Measurements from ENCODE around the gene STARD3. TPM values are rescaled to one million over a fixed set of nuclear protein-coding genes. Genes with fewer than 3 reads are reported as not detected.

Gene STARD3
- total and polyA plus RNA-seq, 9 of the 15 experiments (the other 6 are each of a cell fraction or from before 2014, with no cell fraction given), result 0.63 to 87.0 (median 46.0) TPM

DNA sequence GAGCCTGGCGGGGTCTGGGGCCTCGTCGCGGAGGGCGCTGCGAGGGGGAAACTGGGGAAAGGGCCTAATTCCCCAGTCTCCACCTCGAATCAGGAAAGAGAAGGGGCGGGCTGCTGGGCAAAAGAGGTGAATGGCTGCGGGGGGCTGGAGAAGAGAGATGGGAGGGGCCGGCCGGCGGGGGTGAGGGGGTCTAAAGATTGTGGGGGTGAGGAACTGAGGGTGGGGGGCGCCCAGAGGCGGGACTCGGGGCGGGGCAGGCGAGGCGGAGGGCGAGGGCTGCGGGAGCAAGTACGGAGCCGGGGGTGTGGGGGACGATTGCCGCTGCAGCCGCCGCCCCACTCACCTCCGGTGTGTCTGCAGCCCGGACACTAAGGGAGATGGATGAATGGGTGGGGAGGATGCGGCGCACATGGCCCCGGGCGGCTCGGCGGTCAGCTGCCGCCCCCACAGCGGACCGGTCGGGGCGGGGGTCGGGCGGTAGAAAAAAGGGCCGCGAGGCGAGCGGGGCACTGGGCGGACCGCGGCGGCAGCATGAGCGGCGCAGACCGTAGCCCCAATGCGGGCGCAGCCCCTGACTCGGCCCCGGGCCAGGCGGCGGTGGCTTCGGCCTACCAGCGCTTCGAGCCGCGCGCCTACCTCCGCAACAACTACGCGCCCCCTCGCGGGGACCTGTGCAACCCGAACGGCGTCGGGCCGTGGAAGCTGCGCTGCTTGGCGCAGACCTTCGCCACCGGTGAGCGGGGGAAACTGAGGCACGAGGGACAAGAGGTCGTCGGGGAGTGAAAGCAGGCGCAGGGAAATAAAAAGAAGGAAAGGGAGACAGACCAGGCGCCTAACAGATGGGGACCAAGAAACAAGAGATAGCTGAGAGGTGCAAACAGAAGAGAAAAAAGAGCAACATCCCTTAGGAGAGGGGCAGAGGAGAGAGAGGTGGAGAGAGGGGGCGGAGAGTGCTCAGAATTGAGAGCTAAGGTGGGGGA is 31.3 kb downstream of the STARD3 start, which contains the start of gene PNMT (continued):
- TF ChIP-seq, protein P1, sequence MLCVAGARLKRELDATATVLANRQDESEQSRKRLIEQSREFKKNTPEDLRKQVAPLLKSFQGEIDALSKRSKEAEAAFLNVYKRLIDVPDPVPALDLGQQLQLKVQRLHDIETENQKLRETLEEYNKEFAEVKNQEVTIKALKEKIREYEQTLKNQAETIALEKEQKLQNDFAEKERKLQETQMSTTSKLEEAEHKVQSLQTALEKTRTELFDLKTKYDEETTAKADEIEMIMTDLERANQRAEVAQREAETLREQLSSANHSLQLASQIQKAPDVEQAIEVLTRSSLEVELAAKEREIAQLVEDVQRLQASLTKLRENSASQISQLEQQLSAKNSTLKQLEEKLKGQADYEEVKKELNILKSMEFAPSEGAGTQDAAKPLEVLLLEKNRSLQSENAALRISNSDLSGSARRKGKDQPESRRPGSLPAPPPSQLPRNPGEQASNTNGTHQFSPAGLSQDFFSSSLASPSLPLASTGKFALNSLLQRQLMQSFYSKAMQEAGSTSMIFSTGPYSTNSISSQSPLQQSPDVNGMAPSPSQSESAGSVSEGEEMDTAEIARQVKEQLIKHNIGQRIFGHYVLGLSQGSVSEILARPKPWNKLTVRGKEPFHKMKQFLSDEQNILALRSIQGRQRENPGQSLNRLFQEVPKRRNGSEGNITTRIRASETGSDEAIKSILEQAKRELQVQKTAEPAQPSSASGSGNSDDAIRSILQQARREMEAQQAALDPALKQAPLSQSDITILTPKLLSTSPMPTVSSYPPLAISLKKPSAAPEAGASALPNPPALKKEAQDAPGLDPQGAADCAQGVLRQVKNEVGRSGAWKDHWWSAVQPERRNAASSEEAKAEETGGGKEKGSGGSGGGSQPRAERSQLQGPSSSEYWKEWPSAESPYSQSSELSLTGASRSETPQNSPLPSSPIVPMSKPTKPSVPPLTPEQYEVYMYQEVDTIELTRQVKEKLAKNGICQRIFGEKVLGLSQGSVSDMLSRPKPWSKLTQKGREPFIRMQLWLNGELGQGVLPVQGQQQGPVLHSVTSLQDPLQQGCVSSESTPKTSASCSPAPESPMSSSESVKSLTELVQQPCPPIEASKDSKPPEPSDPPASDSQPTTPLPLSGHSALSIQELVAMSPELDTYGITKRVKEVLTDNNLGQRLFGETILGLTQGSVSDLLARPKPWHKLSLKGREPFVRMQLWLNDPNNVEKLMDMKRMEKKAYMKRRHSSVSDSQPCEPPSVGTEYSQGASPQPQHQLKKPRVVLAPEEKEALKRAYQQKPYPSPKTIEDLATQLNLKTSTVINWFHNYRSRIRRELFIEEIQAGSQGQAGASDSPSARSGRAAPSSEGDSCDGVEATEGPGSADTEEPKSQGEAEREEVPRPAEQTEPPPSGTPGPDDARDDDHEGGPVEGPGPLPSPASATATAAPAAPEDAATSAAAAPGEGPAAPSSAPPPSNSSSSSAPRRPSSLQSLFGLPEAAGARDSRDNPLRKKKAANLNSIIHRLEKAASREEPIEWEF (CRISPR knock-in tag; IDR thresholded peaks at IDR 0.05), result no peak
- TF ChIP-seq YY1 (IDR thresholded peaks at IDR 0.05; ENCODE audit: borderline replicate concordance in 1 of 3, control insufficient read depth in 1 of 3, extremely low read depth in 1 of 3, insufficient read depth in 3 of 3, insufficient read length in 1 of 3, insufficient replicate concordance in 2 of 3, low read depth in 1 of 3, low read length in 2 of 3) (peak in 1 of 3 experiments; percentile 16), KLF13 (tag; IDR thresholded peaks at IDR 0.05; ENCODE audit: borderline replicate concordance, low read depth) (peak; percentile 65; the same call in 1 of the 2 replicates), CTCF (IDR thresholded peaks at IDR 0.05 in 2 of 3, conservative IDR thresholded peaks at IDR 0.05 in 1 of 3; ENCODE audit: insufficient read depth in 2 of 3, low read depth in 1 of 3, low read length in 3 of 3) (peak; percentile 66 to 85 (median 75)), RBBP5 (IDR thresholded peaks at IDR 0.05; ENCODE audit: borderline replicate concordance, insufficient read depth, low read length, poor library complexity, severe bottlenecking) (peak; percentile 50), PURB (CRISPR knock-in tag; IDR thresholded peaks at IDR 0.05; ENCODE audit: low read depth) (no peak), ZBTB1 (CRISPR knock-in tag; IDR thresholded peaks at IDR 0.05; ENCODE audit: borderline replicate concordance, low read depth) (no peak), ESRRB (CRISPR knock-in tag; IDR thresholded peaks at IDR 0.05; ENCODE audit: borderline replicate concordance) (no peak), TARDBP (IDR thresholded peaks at IDR 0.05) (no peak), GATAD2B (IDR thresholded peaks at IDR 0.05; ENCODE audit: borderline replicate concordance) (no peak; the same call in 1 of the 2 replicates), ZNF766 (CRISPR knock-in tag; conservative IDR thresholded peaks at IDR 0.05) (peak; percentile 34; the same call in 1 of the 2 replicates), DLX4 (CRISPR knock-in tag; IDR thresholded peaks at IDR 0.05) (no peak), ZC3H4 (CRISPR knock-in tag; IDR thresholded peaks at IDR 0.05; ENCODE audit: borderline replicate concordance) (no peak), COPS2 (conservative IDR thresholded peaks at IDR 0.05) (no peak), ERF (CRISPR knock-in tag; IDR thresholded peaks at IDR 0.05) (peak; percentile 45; the same call in 1 of the 2 replicates), ZNF830 (CRISPR knock-in tag; IDR thresholded peaks at IDR 0.05) (no peak)
- TF ChIP-seq, protein P2, sequence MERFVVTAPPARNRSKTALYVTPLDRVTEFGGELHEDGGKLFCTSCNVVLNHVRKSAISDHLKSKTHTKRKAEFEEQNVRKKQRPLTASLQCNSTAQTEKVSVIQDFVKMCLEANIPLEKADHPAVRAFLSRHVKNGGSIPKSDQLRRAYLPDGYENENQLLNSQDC (CRISPR knock-in tag; IDR thresholded peaks at IDR 0.05), result no peak
